Endothelial cell of umbilical vein (primary cell): Measurements from ENCODE around the gene RASAL1.

Source experiments
- EZH2 ChIP-seq: IDR thresholded peaks from 2 replicates; pipeline ENCODE4 v1.6.1; 2012; ENCODE audit warnings: borderline replicate concordance, low read depth, mild to moderate bottlenecking, moderate library complexity, low read length, inconsistent platforms; ENCODE audit not compliant: severe bottlenecking
- TF ChIP-seq, protein P1 (sequence below), 2 donors: IDR thresholded peaks; 1 replicate in 1 of 2; 2 replicates in 1 of 2; pipeline ENCODE4 v1.5.1; 2011; ENCODE audit warnings: low read length in 2 of 2, mild to moderate bottlenecking in 2 of 2, moderate library complexity in 2 of 2, control low read depth in 1 of 2, inconsistent platforms in 1 of 2, low read depth in 1 of 2; ENCODE audit not compliant: insufficient read depth in 1 of 2; ENCODE audit errors: extremely low read depth in 1 of 2

DNA sequence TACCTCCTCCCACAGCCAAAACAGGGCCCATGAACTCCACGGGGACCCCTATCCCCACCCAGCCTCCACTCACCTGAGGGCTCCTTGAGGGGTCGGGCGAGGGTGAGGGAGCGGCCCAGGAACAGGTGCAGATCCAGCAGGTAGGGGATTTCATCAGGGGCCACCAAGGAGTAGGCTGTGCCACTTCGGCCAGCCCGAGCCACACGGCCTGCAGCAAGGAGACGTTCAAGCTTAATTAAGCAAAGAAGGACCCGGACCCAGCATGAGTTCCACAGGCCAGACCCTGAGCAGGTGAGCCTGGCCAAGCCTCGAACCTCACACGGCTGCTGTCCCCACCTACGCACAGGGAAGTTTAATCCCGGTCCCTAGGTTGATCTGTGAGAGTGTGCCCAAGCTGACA, 34.1 kb upstream of the RASAL1 start:
- TF ChIP-seq, protein P1, sequence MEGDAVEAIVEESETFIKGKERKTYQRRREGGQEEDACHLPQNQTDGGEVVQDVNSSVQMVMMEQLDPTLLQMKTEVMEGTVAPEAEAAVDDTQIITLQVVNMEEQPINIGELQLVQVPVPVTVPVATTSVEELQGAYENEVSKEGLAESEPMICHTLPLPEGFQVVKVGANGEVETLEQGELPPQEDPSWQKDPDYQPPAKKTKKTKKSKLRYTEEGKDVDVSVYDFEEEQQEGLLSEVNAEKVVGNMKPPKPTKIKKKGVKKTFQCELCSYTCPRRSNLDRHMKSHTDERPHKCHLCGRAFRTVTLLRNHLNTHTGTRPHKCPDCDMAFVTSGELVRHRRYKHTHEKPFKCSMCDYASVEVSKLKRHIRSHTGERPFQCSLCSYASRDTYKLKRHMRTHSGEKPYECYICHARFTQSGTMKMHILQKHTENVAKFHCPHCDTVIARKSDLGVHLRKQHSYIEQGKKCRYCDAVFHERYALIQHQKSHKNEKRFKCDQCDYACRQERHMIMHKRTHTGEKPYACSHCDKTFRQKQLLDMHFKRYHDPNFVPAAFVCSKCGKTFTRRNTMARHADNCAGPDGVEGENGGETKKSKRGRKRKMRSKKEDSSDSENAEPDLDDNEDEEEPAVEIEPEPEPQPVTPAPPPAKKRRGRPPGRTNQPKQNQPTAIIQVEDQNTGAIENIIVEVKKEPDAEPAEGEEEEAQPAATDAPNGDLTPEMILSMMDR (IDR thresholded peaks at IDR 0.05; ENCODE audit: extremely low read depth in 1 of 2, insufficient read depth in 1 of 2, low read depth in 1 of 2, low read length in 2 of 2): no peak
- TF ChIP-seq EZH2: no peak
